Neural cell (in vitro differentiated cells): ENCODE data around the gene SH3BP4. TPM values are rescaled to one million over a fixed set of nuclear protein-coding genes. Genes with fewer than 3 reads are reported as not detected.
"Not testable (repeated sequence)": the region's sequence is repeated elsewhere in the genome, so short reads cannot be mapped to it uniquely, and the experiment has no call there.

Source experiments
- H2AFZ ChIP-seq: fragments of 200-600, 300-800 bp; sonication (generic), shearing (Covaris generic); 2 replicates; pipeline ENCODE4 v1.6.0; 2014; ENCODE audit warnings: low read depth, mild to moderate bottlenecking, antibody characterized with exemption, low read length, moderate library complexity
- H3F3A ChIP-seq: fragments of 200-600 bp; shearing (Covaris generic); 2 replicates; pipeline ENCODE4 v1.6.1; 2016; ENCODE audit warnings: mild to moderate bottlenecking, moderate library complexity, mixed read lengths, antibody characterized with exemption, low read length; ENCODE audit not compliant: insufficient read depth, poor library complexity, severe bottlenecking
- H3K27ac ChIP-seq: fragments of 200-600, 300-800 bp; sonication (generic), shearing (Covaris generic); 2 replicates; pipeline ENCODE4 v1.5.1; 2014; ENCODE audit warnings: mild to moderate bottlenecking, low read length, moderate library complexity
- H3K27me3 ChIP-seq: fragments of 300-800, 200-600 bp; sonication (generic), shearing (Covaris generic); 2 replicates; pipeline ENCODE4 v1.6.0; 2014; ENCODE audit warnings: mild to moderate bottlenecking, low read depth, low read length, moderate library complexity; ENCODE audit not compliant: insufficient read depth
- H3K36me3 ChIP-seq: fragments of 300-800, 200-600 bp; sonication (generic), shearing (Covaris generic); 2 replicates; pipeline ENCODE4 v1.5.1; 2014; ENCODE audit warnings: mild to moderate bottlenecking, antibody characterized with exemption, low read length, moderate library complexity; ENCODE audit not compliant: insufficient read depth
- H3K4me2 ChIP-seq: fragments of 300-800, 200-600 bp; sonication (generic), shearing (Covaris generic); 2 replicates; pipeline ENCODE4 v1.6.0; 2014; ENCODE audit warnings: mild to moderate bottlenecking, low read length
- H3K4me3 ChIP-seq: fragments of 300-800, 200-600 bp; sonication (generic), shearing (Covaris generic); 2 replicates; pipeline ENCODE4 v1.5.1; 2014; ENCODE audit warnings: mild to moderate bottlenecking, low read length, moderate library complexity
- H3K79me2 ChIP-seq: fragments of 200-600 bp; shearing (Covaris generic); replicated peaks from 2 replicates; pipeline ENCODE4 v1.6.0; 2014; ENCODE audit warnings: mild to moderate bottlenecking, low read length, moderate library complexity; ENCODE audit not compliant: insufficient read depth
- H3K9ac ChIP-seq: fragments of 300-800, 200-600 bp; sonication (generic), shearing (Covaris generic); 2 replicates; pipeline ENCODE4 v1.6.1; 2016; ENCODE audit warnings: mild to moderate bottlenecking, low read length, mixed read lengths
- H3K9me2 ChIP-seq: fragments of 200-600 bp; shearing (Covaris generic); 2 replicates; pipeline ENCODE4 v1.6.1; 2016; ENCODE audit warnings: mild to moderate bottlenecking, low read length, mixed read lengths; ENCODE audit not compliant: insufficient read depth
- H3K9me3 ChIP-seq: fragments of 200-600, 300-800 bp; sonication (generic), shearing (Covaris generic); 2 replicates; pipeline ENCODE4 v1.6.1; 2016; ENCODE audit warnings: mild to moderate bottlenecking, mixed run types, low read length, moderate library complexity, mixed read lengths
- H4K20me1 ChIP-seq: fragments of 200-600 bp; shearing (Covaris generic); 2 replicates; pipeline ENCODE4 v1.6.1; 2016; ENCODE audit warnings: mild to moderate bottlenecking, mixed run types; ENCODE audit not compliant: insufficient read depth
- EP300 ChIP-seq: fragments of 450-650 bp; conservative IDR thresholded peaks from 2 replicates; pipeline ENCODE4 v1.6.1; 2014; ENCODE audit warnings: antibody characterized with exemption, mild to moderate bottlenecking, moderate library complexity; ENCODE audit not compliant: poor library complexity, severe bottlenecking
- EZH2 ChIP-seq: fragments of 200-600, 300-800 bp; shearing (Covaris generic), sonication (generic); IDR thresholded peaks from 2 replicates; pipeline ENCODE4 v1.6.1; 2014; ENCODE audit warnings: antibody characterized with exemption, low read length, borderline replicate concordance, mild to moderate bottlenecking; ENCODE audit not compliant: insufficient read depth, poor library complexity, severe bottlenecking
- MXI1 ChIP-seq: fragments of 450-650 bp; conservative IDR thresholded peaks from 2 replicates; pipeline ENCODE4 v1.6.1; 2014; ENCODE audit warnings: antibody characterized with exemption, mild to moderate bottlenecking; ENCODE audit not compliant: poor library complexity, severe bottlenecking
- POLR2AphosphoS5 ChIP-seq: IDR thresholded peaks from 2 replicates; pipeline ENCODE4 v1.6.1; 2012
- RAD21 ChIP-seq: fragments of 450-650 bp; conservative IDR thresholded peaks from 2 replicates; pipeline ENCODE4 v1.6.1; 2014; ENCODE audit warnings: antibody characterized with exemption, mild to moderate bottlenecking, moderate library complexity
- SMC3 ChIP-seq: fragments of 450-650 bp; conservative IDR thresholded peaks from 2 replicates; pipeline ENCODE4 v1.6.1; 2014; ENCODE audit warnings: antibody characterized with exemption, mild to moderate bottlenecking, moderate library complexity; ENCODE audit not compliant: poor library complexity
- TAF1 ChIP-seq: IDR thresholded peaks from 2 replicates; pipeline ENCODE4 v1.6.1; 2012; ENCODE audit warnings: low read depth
- polyA plus RNA-seq: library from polyadenylated mRNA; depleted of rRNA; stranded (reverse); fragments of >200 nt; gene quantifications from 2 replicates; pipeline ENCODE4 v1.2.3, GENCODE V29; 2014
- TF ChIP-seq, protein P1 (sequence below): fragments of 450-650 bp; IDR thresholded peaks from 2 replicates; pipeline ENCODE4 v1.5.1; 2014; ENCODE audit warnings: antibody characterized with exemption, mild to moderate bottlenecking, moderate library complexity; ENCODE audit not compliant: poor library complexity, severe bottlenecking
- TF ChIP-seq, protein P2 (sequence below): IDR thresholded peaks from 2 replicates; pipeline ENCODE4 v1.6.1; 2012; ENCODE audit warnings: borderline replicate concordance

Gene SH3BP4
- polyA plus RNA-seq, 1 donor from 2014 or later: 3.3 TPM

DNA sequence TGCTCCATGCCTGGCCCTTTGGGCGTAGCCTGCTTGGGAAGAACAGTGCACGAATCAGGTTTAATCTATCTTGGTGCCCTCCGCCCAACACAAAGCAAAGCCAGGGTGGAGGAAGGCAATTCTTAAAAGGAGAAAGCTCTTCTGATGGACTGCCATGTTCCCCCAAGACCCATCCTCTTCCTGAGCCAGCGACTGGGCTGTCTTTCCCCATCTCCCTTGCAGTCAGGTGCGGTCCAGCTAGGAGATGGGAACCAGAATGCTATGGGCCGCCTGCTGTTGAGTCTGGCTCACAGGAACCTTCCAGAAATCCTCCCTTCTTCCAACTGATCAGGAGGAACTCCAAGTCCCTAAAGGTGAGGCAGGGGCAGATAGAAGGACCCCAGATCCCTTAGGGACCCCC lies 105.0 kb downstream of the SH3BP4 start:
- Histone ChIP-seq H3K9me3 (no peaks in the 10 kb centered on the region), H3K27ac (no peak overlapping the region), H3F3A (no peaks in the 10 kb centered on the region), H3K27me3 (no peaks in the 10 kb centered on the region), H4K20me1 (no peaks in the 10 kb centered on the region), H3K4me2 (no peak overlapping the region), H3K36me3 (no peaks in the 10 kb centered on the region), H3K9ac (no peak overlapping the region), H3K9me2 (no peaks in the 10 kb centered on the region), H2AFZ (no peak overlapping the region), H3K79me2 (no peaks in the 10 kb centered on the region), H3K4me3 (no peak overlapping the region)
- no peak for TF ChIP-seq EZH2
- TF ChIP-seq, protein P1, sequence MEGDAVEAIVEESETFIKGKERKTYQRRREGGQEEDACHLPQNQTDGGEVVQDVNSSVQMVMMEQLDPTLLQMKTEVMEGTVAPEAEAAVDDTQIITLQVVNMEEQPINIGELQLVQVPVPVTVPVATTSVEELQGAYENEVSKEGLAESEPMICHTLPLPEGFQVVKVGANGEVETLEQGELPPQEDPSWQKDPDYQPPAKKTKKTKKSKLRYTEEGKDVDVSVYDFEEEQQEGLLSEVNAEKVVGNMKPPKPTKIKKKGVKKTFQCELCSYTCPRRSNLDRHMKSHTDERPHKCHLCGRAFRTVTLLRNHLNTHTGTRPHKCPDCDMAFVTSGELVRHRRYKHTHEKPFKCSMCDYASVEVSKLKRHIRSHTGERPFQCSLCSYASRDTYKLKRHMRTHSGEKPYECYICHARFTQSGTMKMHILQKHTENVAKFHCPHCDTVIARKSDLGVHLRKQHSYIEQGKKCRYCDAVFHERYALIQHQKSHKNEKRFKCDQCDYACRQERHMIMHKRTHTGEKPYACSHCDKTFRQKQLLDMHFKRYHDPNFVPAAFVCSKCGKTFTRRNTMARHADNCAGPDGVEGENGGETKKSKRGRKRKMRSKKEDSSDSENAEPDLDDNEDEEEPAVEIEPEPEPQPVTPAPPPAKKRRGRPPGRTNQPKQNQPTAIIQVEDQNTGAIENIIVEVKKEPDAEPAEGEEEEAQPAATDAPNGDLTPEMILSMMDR: no peak
- TF ChIP-seq, protein P2, sequence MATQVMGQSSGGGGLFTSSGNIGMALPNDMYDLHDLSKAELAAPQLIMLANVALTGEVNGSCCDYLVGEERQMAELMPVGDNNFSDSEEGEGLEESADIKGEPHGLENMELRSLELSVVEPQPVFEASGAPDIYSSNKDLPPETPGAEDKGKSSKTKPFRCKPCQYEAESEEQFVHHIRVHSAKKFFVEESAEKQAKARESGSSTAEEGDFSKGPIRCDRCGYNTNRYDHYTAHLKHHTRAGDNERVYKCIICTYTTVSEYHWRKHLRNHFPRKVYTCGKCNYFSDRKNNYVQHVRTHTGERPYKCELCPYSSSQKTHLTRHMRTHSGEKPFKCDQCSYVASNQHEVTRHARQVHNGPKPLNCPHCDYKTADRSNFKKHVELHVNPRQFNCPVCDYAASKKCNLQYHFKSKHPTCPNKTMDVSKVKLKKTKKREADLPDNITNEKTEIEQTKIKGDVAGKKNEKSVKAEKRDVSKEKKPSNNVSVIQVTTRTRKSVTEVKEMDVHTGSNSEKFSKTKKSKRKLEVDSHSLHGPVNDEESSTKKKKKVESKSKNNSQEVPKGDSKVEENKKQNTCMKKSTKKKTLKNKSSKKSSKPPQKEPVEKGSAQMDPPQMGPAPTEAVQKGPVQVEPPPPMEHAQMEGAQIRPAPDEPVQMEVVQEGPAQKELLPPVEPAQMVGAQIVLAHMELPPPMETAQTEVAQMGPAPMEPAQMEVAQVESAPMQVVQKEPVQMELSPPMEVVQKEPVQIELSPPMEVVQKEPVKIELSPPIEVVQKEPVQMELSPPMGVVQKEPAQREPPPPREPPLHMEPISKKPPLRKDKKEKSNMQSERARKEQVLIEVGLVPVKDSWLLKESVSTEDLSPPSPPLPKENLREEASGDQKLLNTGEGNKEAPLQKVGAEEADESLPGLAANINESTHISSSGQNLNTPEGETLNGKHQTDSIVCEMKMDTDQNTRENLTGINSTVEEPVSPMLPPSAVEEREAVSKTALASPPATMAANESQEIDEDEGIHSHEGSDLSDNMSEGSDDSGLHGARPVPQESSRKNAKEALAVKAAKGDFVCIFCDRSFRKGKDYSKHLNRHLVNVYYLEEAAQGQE: no peak
- TF ChIP-seq POLR2AphosphoS5: no peak
- TF ChIP-seq TAF1: no peak
- TF ChIP-seq MXI1: no peak
- TF ChIP-seq SMC3: no peak
- TF ChIP-seq EP300: no peak
- TF ChIP-seq RAD21: no peak

DNA sequence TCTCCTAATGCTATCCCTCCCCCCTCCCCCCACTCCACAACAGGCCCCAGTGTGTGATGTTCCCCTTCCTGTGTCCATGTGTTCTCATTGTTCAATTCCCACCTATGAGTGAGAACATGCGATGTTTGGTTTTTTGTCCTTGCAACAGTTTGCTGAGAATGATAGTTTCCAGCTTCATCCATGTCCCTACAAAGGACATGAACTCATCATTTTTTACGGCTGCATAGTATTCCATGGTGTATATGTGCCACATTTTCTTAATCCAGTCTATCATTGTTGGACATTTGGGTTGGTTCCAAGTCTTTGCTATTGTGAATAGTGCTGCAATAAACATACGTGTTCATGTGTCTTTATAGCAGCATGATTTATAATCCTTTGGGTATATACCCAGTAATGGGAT lies 105.8 kb downstream of the SH3BP4 start:
- not testable (repeated sequence) for H3K27ac ChIP-seq, H3K4me2 ChIP-seq, H3K9me3 ChIP-seq, H3K9me2 ChIP-seq, H3K9ac ChIP-seq, H3K27me3 ChIP-seq, H3K4me3 ChIP-seq, H3K79me2 ChIP-seq, H3K36me3 ChIP-seq, H2AFZ ChIP-seq, H3F3A ChIP-seq, H4K20me1 ChIP-seq

DNA sequence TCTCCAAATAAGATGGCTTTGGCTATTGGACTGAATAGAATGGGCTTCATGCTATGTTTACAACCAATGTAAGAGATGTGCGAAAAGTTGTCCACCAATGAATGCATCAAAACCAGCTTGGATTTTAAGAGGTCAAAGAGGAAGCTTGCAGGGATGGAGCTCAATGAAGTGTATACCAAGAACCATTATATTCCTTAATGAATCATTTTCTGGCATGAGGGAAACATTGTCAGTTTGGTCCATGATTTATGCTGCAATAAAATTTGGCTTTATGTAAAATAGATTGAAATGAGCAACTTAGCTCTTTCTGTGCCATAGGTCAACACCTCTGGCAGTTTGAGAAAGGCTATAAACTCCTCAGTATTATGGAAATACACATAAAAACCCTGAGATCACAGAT lies 107.3 kb downstream of the SH3BP4 start:
- TF ChIP-seq EP300 (no peak), TAF1 (no peak), EZH2 (no peak), SMC3 (no peak), POLR2AphosphoS5 (no peak), RAD21 (no peak), MXI1 (no peak)
- TF ChIP-seq, protein P2: no peak
- TF ChIP-seq, protein P1: no peak
- H3K79me2 ChIP-seq: no peaks in the 10 kb centered on the region
- H3K36me3 ChIP-seq: no peaks in the 10 kb centered on the region

More for the DNA sequence above, 107.3 kb downstream of the SH3BP4 start:
- Histone ChIP-seq H3K27ac (no peak overlapping the region), H3F3A (no peaks in the 10 kb centered on the region), H3K9me2 (no peaks in the 10 kb centered on the region), H2AFZ (no peak overlapping the region), H3K4me3 (no peak overlapping the region), H3K27me3 (no peaks in the 10 kb centered on the region), H4K20me1 (no peaks in the 10 kb centered on the region), H3K9ac (no peak overlapping the region), H3K9me3 (no peaks in the 10 kb centered on the region), H3K4me2 (no peak overlapping the region)
